KOPT-K1 (cell line): ENCODE results near the gene SNX11.
"Not testable (repeated sequence)": the region's sequence is repeated elsewhere in the genome, so short reads cannot be mapped to it uniquely, and the experiment has no call there.

Experiments
- H3K27ac ChIP-seq: fragments of 200-600 bp; sonication (generic); 2 replicates; pipeline ENCODE4 v1.5.1; 2016; ENCODE audit warnings: antibody characterized with exemption, mild to moderate bottlenecking, low read depth, low read length; ENCODE audit not compliant: poor library complexity, severe bottlenecking
- H3K36me3 ChIP-seq: fragments of 200-600 bp; sonication (generic); 2 replicates; pipeline ENCODE4 v1.5.1; 2017; ENCODE audit warnings: antibody characterized with exemption, mild to moderate bottlenecking, low read length, moderate library complexity; ENCODE audit not compliant: insufficient read depth
- H3K9me3 ChIP-seq: fragments of 200-600 bp; sonication (generic); 2 replicates; pipeline ENCODE4 v1.5.1; 2017; ENCODE audit warnings: antibody characterized with exemption, low read length, mild to moderate bottlenecking; ENCODE audit not compliant: insufficient read depth, poor library complexity, severe bottlenecking

Gene SNX11

DNA sequence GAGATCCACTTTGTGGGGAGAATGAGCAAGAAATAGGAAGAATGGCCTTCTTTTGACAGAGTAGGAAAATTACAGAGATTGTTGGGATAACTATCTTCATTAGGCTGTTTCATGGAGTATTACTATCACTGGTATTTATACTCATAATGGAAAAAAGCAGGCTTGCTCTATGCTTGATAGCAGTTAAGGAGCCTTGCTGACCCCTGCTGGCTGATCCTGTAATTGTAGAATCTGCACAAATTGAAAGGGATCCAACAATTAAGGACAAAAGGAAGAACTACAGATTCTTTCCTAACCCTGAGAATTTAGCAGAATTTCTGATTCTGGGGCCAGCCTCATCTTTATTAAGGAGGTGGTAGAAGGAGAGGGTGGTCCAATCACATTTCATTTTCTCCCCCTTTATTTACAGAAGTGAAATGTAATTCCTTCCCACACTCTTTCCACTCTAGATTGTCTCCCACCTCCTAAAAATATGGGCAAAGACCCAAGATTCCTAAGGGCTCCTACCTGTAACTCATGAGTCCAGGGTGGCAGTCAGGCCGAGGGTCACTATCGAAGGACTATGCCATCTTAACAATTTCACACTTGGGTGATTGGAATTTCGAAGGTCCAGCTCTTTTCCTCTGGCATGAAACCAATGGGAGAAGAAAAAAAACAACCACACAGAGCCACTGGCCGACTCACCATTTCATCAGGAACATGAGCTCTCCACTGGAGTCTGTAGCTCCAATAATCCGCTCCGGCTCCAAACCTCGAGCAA lies 33.1 kb upstream of the SNX11 start:
- no peaks in the 10 kb centered on the region for H3K9me3 ChIP-seq
- no peak overlapping the region for H3K27ac ChIP-seq
- H3K36me3 ChIP-seq: peaks cover 81% of the 10 kb centered on the region

GRCh38 chr17:48077152-48077551 lies 30.4 kb upstream of the SNX11 start:
- H3K9me3 ChIP-seq: not testable (repeated sequence)
- peaks cover 56% of the 10 kb centered on the region for H3K36me3 ChIP-seq

GRCh38 chr17:48081858-48082257 lies 25.7 kb upstream of the SNX11 start:
- H3K9me3 ChIP-seq: no peaks in the 10 kb centered on the region
- peaks cover 9% of the 10 kb centered on the region for H3K36me3 ChIP-seq
- H3K27ac ChIP-seq: no peak overlapping the region

More at GRCh38 chr17:48077152-48077551, 30.4 kb upstream of the SNX11 start:
- not testable (repeated sequence) for H3K27ac ChIP-seq

DNA sequence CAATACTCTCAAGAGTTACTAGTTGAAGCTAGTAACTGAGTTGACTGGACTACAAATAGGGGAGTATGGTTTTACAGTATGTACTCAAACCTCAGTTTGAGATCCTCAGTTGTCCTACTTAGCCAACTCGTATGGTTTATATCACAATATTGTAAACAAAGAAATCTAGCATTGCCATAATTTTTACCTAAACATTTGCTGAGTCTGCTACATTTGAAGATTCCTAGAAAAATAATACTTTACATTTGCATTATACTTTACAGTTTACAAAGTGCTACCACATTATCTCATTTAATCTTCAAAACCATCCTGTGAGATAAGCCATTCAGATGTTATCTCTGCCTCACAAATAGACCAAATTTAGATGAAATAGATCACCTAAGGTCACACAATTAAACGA lies 22.6 kb upstream of the SNX11 start:
- peaks cover 10% of the 10 kb centered on the region; the same call in 1 of the 2 replicates for H3K36me3 ChIP-seq
- H3K27ac ChIP-seq: no peak overlapping the region
- no peaks in the 10 kb centered on the region for H3K9me3 ChIP-seq

GRCh38 chr17:48093341-48094045 lies 14.1 kb upstream of the SNX11 start:
- Histone ChIP-seq H3K36me3 (peaks cover 75% of the 10 kb centered on the region), H3K27ac (no peak overlapping the region), H3K9me3 (no peaks in the 10 kb centered on the region)

GRCh38 chr17:48095611-48096010 lies 12.0 kb upstream of the SNX11 start:
- Histone ChIP-seq H3K9me3 (no peaks in the 10 kb centered on the region), H3K36me3 (peaks cover 63% of the 10 kb centered on the region), H3K27ac (no peak overlapping the region)

DNA sequence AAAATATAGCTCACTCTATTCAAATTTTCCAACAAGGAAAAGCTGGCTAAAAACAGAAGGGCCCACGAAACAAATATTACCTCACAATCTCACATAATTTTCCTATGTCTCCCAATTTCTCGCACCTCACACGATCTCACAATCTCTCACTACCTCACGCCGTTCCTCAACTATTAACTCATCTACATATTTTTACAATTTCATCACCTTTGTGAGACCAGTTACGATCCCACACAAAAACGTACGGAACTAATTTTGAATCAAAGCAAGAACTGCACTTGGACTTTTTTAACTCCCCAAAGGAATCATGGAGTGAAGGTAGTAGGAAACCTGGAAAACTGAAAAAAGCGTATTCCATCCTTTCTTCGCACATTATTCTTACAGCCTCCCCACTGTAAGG lies 7.4 kb upstream of the SNX11 start:
- H3K27ac ChIP-seq: peak overlapping the region; percentile 82
- H3K9me3 ChIP-seq: peaks cover 7% of the 10 kb centered on the region
- H3K36me3 ChIP-seq: peaks cover 17% of the 10 kb centered on the region

DNA sequence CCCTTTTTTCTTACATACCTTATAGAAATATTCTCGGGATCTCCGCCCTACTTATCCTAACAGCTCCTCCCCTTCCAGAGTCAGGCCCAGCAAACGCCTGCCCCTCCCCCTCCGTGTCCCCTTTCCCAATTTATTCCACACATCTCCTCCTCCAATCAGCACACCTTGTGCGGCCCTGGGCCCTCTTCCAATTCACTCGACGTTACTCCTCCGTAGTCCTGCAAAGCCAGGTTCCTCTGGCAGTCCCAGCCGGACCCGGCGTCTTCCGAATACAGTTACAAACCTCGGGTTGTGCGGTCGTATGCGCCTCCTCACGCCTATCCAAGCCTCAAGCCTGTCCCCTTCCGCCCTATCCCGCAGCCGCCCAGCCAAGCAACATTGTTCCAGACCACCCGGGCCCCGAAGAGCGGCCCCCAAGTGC lies 7.0 kb upstream of the SNX11 start:
- Histone ChIP-seq H3K9me3 (peaks cover 7% of the 10 kb centered on the region), H3K27ac (peak overlapping the region; percentile 82), H3K36me3 (peaks cover 13% of the 10 kb centered on the region)

- H3K9me3 ChIP-seq: peaks cover 7% of the 10 kb centered on the region
- peak within 1 kb of the TSS; percentile 82 for H3K27ac ChIP-seq
- peaks cover 7% of the 10 kb centered on the region for H3K36me3 ChIP-seq
Observed at GRCh38 chr17:48101012-48101720, 6.4 kb upstream of the SNX11 start, which contains the start of gene CBX1. Gene CBX1, minus strand, starts transcription at chr17:48101478. Its CDS starts 24,474 bp downstream, at chr17:48077004.

DNA sequence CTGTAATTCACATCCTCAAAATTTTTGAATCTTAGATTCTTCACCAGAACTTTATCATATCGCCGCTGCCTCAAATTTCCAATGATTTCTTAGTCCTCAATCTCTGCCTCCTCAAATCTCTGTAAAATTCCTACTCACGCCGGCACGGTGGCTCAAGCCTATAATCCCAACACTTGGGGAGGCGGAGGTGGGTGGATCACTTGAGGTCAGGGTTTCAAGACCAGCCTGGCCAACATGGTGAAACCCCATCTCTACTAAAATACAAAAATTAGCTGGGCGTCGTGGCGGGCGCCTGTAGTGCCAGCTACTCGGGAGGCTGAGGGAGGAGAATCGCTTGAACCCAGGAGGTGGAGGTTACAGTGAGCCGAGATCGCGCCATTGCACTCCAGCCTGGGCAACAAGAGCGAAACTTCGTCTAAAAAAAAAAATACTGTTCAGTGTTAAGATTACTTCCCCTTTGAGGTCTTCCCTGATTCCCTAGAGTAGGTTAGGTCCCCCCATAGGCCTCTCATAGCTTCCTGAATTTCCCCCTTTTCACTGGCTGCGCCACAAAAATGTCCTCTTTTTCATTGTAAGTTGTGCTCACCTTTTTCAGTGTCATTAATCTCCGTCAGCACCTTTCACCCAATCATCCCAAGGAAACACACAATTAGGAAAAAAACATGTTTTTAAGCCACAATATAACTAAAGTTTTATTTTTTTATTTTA lies 5.4 kb upstream of the SNX11 start:
- H3K36me3 ChIP-seq: no peaks in the 10 kb centered on the region
- H3K27ac ChIP-seq: peak overlapping the region; percentile 82
- H3K9me3 ChIP-seq: peaks cover 7% of the 10 kb centered on the region

DNA sequence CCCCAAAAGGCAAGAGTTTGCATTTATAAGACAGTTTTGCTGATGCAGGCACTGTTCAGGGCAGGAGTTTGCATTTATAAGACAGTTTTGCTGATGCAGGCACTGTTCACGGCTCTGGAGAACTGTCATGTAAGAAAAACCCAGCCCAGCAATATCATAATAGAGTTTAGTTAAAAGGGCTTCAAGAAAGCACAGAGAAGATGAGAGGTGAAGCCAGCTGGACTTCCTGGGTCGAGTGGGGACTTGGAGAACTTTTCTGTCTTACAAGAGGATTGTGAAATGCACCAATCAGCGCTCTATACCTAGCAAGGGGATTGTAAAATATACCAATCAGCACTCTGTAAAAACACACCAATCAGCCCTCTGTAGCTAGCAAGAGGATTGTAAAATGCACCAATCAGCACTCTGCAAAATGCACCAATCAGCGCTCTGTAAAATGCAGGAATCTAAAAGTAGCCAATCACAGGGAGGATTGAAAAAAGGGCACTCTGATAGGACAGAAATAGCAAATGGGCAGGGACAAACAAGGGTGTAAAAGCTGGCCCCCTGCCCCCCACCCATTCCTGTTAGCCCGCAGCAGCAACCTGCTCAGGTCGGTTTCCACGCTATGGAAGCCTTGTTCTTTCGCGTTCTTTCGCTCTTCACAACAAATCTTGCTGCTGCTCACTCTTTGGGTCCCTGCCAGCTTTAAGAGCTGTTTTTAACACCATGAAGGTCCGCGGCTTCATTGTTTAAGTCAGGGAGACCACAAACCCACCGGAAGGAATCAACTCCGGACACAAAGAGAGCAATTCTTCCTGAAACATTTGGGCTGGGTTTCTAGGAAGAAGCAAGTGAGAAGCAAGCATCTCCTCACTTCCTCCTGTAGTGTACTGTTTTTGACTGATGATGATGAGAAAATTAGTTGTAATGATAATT lies 4.5 kb upstream of the SNX11 start:
- H3K9me3 ChIP-seq: peaks cover 7% of the 10 kb centered on the region
- no peak overlapping the region for H3K27ac ChIP-seq
- H3K36me3 ChIP-seq: no peaks in the 10 kb centered on the region

DNA sequence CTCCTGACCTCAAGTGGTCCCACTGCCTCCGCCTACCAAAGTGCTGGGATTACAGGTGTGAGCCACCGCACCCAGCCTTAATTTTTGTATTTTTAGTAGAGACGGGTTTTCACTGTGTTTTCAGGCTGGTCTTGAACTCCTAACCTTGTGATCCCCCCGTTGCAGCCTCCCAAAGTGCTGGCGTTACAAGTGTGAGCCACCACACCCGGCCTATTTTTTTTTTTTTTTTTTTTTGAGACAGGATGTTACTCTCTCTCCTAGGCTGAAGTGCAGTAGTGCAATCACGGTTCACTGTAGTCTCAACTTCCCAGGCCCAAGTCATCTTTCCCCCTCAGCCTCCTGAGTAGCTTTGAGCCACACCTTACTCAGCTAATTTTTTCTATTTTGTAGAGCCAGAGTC lies 3.1 kb upstream of the SNX11 start:
- no peak overlapping the region for H3K27ac ChIP-seq
- peaks cover 7% of the 10 kb centered on the region for H3K9me3 ChIP-seq
- H3K36me3 ChIP-seq: no peaks in the 10 kb centered on the region

DNA sequence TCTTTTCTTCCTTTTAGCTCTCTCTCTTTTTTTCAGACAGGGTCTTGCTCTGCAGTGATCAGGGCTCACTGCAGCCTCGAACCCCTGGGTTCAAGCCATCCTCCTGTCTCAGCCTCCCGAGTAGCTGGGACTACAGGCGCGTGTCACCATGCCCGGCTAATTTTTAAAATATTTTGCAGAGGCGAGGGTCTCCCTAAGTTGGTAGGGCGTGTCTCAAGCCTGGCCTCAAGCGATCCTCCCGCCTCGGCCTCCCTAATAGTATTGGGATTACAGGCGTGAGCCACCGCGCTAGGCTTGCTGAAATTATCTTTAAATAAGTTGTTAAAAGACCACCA lies 797 bp upstream of the SNX11 start:
- no peaks in the 10 kb centered on the region for H3K36me3 ChIP-seq
- H3K27ac ChIP-seq: peak overlapping the region; percentile 78
- peaks cover 7% of the 10 kb centered on the region for H3K9me3 ChIP-seq

- no peak overlapping the region for H3K27ac ChIP-seq
- H3K9me3 ChIP-seq: no peaks in the 10 kb centered on the region
- H3K36me3 ChIP-seq: peaks cover 14% of the 10 kb centered on the region
Observed at GRCh38 chr17:48110761-48111160, 3.2 kb downstream of the SNX11 start.
